Pons (tissue), 1 donor: ENCODE results near the gene PTPRN2.
"Not testable (repeated sequence)": the region's sequence is repeated elsewhere in the genome, so short reads cannot be mapped to it uniquely, and the experiment has no call there.

ENCODE experiments used
- DNase-seq: peaks from one replicate; pipeline ENCODE4 v3.0.0-alpha.2; 2016; ENCODE audit warnings: low spot score

PTPRN2 gene

GRCh38 chr7:158550886-158551452 lies 36.7 kb downstream of the PTPRN2 start:
- no peak for DNase-seq

- no peak for DNase-seq
Measured at GRCh38 chr7:158550394-158550700, 37.3 kb downstream of the PTPRN2 start.

GRCh38 chr7:158549616-158550393 lies 37.8 kb downstream of the PTPRN2 start:
- DNase-seq = no peak

GRCh38 chr7:158549176-158549615 lies 38.4 kb downstream of the PTPRN2 start:
- no peak for DNase-seq

- DNase-seq = no peak
Measured at GRCh38 chr7:158548726-158549125, 38.9 kb downstream of the PTPRN2 start.

- no peak for DNase-seq
Measured at GRCh38 chr7:158547817-158548216, 39.8 kb downstream of the PTPRN2 start.

GRCh38 chr7:158546626-158547025 lies 41.0 kb downstream of the PTPRN2 start:
- DNase-seq = no peak

GRCh38 chr7:158546214-158546613 lies 41.4 kb downstream of the PTPRN2 start:
- no peak for DNase-seq

GRCh38 chr7:158544708-158545107 lies 42.9 kb downstream of the PTPRN2 start:
- DNase-seq = no peak

- DNase-seq = no peak
Measured at GRCh38 chr7:158543840-158544239, 43.8 kb downstream of the PTPRN2 start.

GRCh38 chr7:158542651-158543566 lies 44.7 kb downstream of the PTPRN2 start:
- DNase-seq = no peak

- peak; percentile 62 for DNase-seq
Measured at GRCh38 chr7:158541346-158542010, 46.1 kb downstream of the PTPRN2 start.

- DNase-seq = no peak
Measured at GRCh38 chr7:158539711-158540146, 47.9 kb downstream of the PTPRN2 start.

GRCh38 chr7:158538156-158538946 lies 49.3 kb downstream of the PTPRN2 start:
- no peak for DNase-seq

GRCh38 chr7:158537516-158537882 lies 50.1 kb downstream of the PTPRN2 start:
- DNase-seq = no peak

GRCh38 chr7:158536871-158537515 lies 50.6 kb downstream of the PTPRN2 start:
- no peak for DNase-seq

- no peak for DNase-seq
Measured at GRCh38 chr7:158535079-158535478, 52.5 kb downstream of the PTPRN2 start.

GRCh38 chr7:158534598-158534997 lies 53.0 kb downstream of the PTPRN2 start:
- DNase-seq = no peak

GRCh38 chr7:158534134-158534515 lies 53.5 kb downstream of the PTPRN2 start:
- DNase-seq = not testable (repeated sequence)

GRCh38 chr7:158533386-158534133 lies 54.1 kb downstream of the PTPRN2 start:
- no peak for DNase-seq
